ENCODE results near the gene GUCA1A. TPM values are rescaled to one million over a fixed set of nuclear protein-coding genes. Genes with fewer than 3 reads are reported as not detected.

Gene GUCA1A
- total RNA-seq, 1 donor from 2014 or later = not detected

DNA sequence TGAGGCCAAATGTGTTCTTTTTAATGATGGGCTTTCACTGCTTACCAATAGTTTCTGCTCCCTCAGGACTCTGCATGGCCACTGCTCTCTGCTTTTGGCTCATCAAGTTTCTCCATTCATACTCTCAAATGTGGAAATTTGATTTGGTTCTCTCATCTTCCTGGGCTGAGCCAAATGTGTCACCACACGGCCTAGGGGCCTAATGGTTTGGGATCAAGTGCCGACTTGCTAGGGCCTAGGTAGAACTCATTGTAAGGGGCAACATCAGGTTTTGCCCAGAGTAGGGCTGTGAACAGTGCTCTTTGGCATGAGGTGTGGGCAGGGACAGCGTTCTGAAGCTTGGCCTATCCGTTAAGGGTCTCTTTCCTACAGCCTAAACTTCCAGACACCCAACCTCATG lies 48.4 kb downstream of the GUCA1A start:
- Mint-ChIP-seq H3K4me1 (ENCODE audit: low read depth) (peaks cover 24% of the 10 kb centered on the region), H3K36me3 (ENCODE audit: low read depth) (no peaks in the 10 kb centered on the region), H3K27me3 (ENCODE audit: low read depth) (no peaks in the 10 kb centered on the region), H3K4me3 (ENCODE audit: unreplicated experiment) (no peak overlapping the region), H3K27ac (ENCODE audit: unreplicated experiment) (no peak overlapping the region), H3K9me3 (ENCODE audit: low read depth) (no peaks in the 10 kb centered on the region)
- TF ChIP-seq, protein P1, sequence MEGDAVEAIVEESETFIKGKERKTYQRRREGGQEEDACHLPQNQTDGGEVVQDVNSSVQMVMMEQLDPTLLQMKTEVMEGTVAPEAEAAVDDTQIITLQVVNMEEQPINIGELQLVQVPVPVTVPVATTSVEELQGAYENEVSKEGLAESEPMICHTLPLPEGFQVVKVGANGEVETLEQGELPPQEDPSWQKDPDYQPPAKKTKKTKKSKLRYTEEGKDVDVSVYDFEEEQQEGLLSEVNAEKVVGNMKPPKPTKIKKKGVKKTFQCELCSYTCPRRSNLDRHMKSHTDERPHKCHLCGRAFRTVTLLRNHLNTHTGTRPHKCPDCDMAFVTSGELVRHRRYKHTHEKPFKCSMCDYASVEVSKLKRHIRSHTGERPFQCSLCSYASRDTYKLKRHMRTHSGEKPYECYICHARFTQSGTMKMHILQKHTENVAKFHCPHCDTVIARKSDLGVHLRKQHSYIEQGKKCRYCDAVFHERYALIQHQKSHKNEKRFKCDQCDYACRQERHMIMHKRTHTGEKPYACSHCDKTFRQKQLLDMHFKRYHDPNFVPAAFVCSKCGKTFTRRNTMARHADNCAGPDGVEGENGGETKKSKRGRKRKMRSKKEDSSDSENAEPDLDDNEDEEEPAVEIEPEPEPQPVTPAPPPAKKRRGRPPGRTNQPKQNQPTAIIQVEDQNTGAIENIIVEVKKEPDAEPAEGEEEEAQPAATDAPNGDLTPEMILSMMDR (IDR thresholded peaks at IDR 0.05) = no peak
- DNase-seq (ENCODE audit: low spot score) = no peak

DNA sequence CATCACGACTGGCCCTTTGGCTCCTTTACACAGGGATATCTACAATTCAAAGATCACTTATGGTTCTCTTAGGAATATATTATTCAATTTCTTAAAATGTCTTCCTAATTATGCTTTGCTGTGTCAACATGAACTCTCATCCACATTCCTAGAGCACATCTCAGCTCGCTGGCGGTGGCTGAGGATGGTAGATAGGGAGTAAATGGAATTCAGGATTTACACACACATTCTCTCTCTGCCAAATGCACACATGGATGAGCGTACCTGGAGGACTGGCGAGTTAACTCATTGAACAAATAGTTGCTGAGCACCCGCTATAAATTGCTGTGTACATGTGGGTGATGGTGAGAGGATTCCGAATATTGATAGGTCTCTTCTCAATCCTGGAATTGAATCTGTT lies 49.3 kb downstream of the GUCA1A start:
- TF ChIP-seq, protein P1 (IDR thresholded peaks at IDR 0.05) = no peak
- Mint-ChIP-seq H3K27ac (ENCODE audit: unreplicated experiment) (no peak overlapping the region), H3K9me3 (ENCODE audit: low read depth) (no peaks in the 10 kb centered on the region), H3K27me3 (ENCODE audit: low read depth) (no peaks in the 10 kb centered on the region), H3K36me3 (ENCODE audit: low read depth) (no peaks in the 10 kb centered on the region), H3K4me1 (ENCODE audit: low read depth) (peaks cover 23% of the 10 kb centered on the region), H3K4me3 (ENCODE audit: unreplicated experiment) (no peak overlapping the region)
- no peak for DNase-seq (ENCODE audit: low spot score)

DNA sequence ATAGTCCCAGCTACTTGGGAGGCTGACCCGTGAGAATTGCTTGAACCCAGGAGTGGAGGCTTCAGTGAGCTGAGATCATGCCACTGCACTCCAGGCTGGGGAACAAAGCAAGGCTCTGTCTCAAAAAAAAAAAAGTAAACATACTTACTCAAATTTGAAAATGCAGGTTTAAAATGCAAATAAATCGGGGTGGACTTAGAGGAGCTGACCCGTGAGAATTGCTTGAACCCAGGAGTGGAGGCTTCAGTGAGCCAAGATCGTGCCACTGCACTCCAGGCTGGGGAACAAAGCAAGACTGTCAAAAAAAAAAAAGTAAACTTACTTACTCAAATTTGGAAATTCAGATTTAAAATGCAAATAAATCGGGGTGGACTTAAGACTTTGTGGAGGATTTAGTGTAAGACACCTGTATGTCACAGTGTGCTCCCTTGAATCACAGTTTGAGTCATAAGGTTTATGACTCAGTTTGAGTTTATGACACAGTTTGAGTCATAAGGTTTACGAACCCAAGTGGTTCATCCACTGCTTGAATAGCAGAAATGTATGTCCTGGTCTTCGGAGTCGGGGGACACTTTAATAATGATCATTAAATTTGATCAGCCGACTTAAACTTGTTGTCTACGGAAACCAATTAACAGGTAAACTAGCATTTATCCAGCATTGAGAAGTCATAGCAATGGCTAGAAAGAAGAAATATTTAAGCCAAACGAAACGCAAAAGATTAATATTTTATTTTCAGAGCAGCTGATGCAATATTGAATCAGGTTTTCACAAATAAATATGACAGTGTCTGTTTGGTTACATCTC lies 51.3 kb downstream of the GUCA1A start:
- TF ChIP-seq, protein P1 (IDR thresholded peaks at IDR 0.05) = no peak
- Mint-ChIP-seq H3K36me3 (ENCODE audit: low read depth) (no peaks in the 10 kb centered on the region), H3K27ac (ENCODE audit: unreplicated experiment) (no peak overlapping the region), H3K9me3 (ENCODE audit: low read depth) (no peaks in the 10 kb centered on the region), H3K4me1 (ENCODE audit: low read depth) (peaks cover 19% of the 10 kb centered on the region), H3K27me3 (ENCODE audit: low read depth) (no peaks in the 10 kb centered on the region), H3K4me3 (ENCODE audit: unreplicated experiment) (no peak overlapping the region)
- DNase-seq (ENCODE audit: low spot score) = no peak

DNA sequence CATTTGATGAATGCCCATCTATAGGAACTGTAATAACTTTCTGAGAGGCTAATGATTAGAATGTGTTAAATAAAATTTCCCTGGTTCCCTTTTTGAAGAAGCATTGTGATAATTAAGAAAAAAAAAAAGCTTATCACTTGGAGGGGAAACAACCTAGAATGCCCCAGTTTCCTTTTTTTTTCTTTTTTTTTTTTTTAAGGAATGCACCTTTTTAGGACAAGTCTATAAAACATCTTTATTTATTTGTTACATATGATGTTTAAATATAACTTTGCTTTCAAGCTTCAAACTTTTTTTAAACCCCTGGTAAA lies 51.8 kb downstream of the GUCA1A start:
- no peaks in the 10 kb centered on the region for H3K9me3 Mint-ChIP-seq (ENCODE audit: low read depth)
- no peaks in the 10 kb centered on the region for H3K27me3 Mint-ChIP-seq (ENCODE audit: low read depth)
- H3K4me3 Mint-ChIP-seq (ENCODE audit: unreplicated experiment) = no peak overlapping the region
- no peak overlapping the region for H3K27ac Mint-ChIP-seq (ENCODE audit: unreplicated experiment)
- TF ChIP-seq, protein P1 (IDR thresholded peaks at IDR 0.05) = no peak
- peaks cover 19% of the 10 kb centered on the region for H3K4me1 Mint-ChIP-seq (ENCODE audit: low read depth)
- H3K36me3 Mint-ChIP-seq (ENCODE audit: low read depth) = no peaks in the 10 kb centered on the region
- no peak for DNase-seq (ENCODE audit: low spot score)

DNA sequence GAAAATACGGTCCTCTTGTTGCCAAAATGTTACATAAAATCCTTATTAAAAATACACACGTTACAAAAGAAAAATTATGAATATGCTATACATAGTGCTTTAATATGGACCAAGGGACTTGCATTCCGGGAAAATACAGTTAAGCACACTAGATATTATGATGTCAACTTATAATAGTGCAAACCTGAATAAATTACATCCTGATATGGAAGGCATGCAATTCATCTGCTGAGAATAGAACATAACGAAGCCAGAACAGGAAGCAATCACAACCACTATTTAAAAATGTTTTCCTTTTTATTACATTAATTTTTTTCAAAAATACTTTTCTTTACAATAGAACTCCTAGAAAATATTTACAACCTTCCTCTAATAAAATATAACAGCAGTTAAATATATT lies 52.3 kb downstream of the GUCA1A start:
- TF ChIP-seq, protein P1 (IDR thresholded peaks at IDR 0.05) = no peak
- Mint-ChIP-seq H3K9me3 (ENCODE audit: low read depth) (no peaks in the 10 kb centered on the region), H3K4me3 (ENCODE audit: unreplicated experiment) (no peak overlapping the region), H3K27me3 (ENCODE audit: low read depth) (no peaks in the 10 kb centered on the region), H3K36me3 (ENCODE audit: low read depth) (no peaks in the 10 kb centered on the region), H3K4me1 (ENCODE audit: low read depth) (peaks cover 19% of the 10 kb centered on the region), H3K27ac (ENCODE audit: unreplicated experiment) (no peak overlapping the region)
- DNase-seq (ENCODE audit: low spot score) = no peak

Measured in chondrocyte (in vitro differentiated cells).